VCaP (cell line): ENCODE measurements around the gene PPFIBP2.
"Not testable (repeated sequence)": the region's sequence is repeated elsewhere in the genome, so short reads cannot be mapped to it uniquely, and the experiment has no call there.

Experiments used
- H3K27ac ChIP-seq: fragments of 450-650 bp; 2 replicates; pipeline ENCODE4 v1.5.1; 2017
- TF ChIP-seq, protein P1 (sequence below): fragments of 450-650 bp; conservative IDR thresholded peaks from 2 replicates; pipeline ENCODE4 v1.5.1; 2017; ENCODE audit warnings: mild to moderate bottlenecking, moderate library complexity

PPFIBP2 gene

DNA sequence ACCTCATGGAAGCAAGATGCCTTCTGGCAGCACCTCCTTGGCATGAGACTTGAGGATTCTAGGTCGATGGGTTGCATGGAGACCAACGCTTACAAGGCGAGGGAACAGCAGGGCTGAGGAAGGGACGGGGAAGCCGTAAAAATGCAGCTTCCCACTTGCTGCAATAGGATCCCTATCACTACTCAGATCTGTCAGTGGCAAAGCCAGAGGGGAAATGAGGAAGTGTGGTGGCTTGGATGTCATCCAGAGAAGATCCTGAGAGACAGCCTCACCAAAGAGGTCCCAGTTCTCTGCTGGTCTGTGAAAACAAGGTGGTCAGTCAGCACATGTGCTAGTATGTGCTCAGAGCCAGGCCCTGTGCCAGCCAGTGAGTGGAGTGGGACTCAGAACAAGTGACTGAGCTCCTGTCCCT, 137.3 kb downstream of the PPFIBP2 start:
- TF ChIP-seq, protein P1, sequence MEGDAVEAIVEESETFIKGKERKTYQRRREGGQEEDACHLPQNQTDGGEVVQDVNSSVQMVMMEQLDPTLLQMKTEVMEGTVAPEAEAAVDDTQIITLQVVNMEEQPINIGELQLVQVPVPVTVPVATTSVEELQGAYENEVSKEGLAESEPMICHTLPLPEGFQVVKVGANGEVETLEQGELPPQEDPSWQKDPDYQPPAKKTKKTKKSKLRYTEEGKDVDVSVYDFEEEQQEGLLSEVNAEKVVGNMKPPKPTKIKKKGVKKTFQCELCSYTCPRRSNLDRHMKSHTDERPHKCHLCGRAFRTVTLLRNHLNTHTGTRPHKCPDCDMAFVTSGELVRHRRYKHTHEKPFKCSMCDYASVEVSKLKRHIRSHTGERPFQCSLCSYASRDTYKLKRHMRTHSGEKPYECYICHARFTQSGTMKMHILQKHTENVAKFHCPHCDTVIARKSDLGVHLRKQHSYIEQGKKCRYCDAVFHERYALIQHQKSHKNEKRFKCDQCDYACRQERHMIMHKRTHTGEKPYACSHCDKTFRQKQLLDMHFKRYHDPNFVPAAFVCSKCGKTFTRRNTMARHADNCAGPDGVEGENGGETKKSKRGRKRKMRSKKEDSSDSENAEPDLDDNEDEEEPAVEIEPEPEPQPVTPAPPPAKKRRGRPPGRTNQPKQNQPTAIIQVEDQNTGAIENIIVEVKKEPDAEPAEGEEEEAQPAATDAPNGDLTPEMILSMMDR, result no peak

DNA sequence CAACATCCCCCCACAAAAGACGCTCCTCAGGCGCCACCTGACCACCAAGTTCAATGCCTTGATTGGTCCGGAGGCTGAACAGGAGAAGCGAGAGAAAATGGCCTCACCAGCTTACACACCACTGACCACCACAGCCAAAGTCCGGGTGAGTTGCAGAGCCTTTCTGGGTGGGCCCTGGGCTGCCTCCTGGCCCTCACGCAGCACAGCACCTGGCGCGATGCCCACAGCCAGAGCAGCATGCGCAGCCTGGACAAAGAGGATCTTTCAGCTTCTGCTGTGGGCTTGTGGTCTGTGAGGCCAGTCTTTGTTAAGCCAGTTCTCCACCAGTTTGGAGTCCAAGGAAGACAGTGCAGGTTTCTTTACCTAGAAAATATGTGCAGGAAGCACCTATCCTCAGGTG, 137.9 kb downstream of the PPFIBP2 start:
- peak overlapping the region; percentile 68 for H3K27ac ChIP-seq
- TF ChIP-seq, protein P1, result no peak

More for the DNA sequence above, 137.3 kb downstream of the PPFIBP2 start:
- H3K27ac ChIP-seq, result peak overlapping the region; percentile 68

DNA sequence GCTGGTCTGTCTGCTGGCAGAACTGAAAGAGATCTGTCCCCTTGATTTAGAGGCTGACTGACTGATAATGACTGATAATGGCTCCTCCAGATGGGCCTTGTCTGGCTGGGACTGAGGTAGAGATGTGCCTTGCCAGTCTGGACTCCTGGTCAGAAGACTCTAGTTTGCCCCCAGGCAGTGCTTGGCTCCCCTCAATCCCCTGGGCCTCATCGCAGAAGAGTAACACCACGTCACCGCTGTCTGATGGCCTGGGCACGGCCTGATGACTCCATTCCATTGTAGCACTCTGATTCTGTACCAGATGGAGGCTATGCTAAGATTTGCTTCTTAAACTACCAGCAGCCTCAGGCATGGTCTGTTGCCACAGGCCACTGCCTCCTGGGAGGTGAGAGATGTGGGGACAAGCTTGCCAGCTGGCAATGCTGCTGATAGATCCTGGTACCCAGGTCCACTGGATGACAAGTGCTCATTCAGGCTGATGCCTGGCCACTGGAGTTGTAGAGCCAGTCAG, 140.5 kb downstream of the PPFIBP2 start:
- H3K27ac ChIP-seq, result peak overlapping the region; percentile 68
- TF ChIP-seq, protein P1, result no peak

DNA sequence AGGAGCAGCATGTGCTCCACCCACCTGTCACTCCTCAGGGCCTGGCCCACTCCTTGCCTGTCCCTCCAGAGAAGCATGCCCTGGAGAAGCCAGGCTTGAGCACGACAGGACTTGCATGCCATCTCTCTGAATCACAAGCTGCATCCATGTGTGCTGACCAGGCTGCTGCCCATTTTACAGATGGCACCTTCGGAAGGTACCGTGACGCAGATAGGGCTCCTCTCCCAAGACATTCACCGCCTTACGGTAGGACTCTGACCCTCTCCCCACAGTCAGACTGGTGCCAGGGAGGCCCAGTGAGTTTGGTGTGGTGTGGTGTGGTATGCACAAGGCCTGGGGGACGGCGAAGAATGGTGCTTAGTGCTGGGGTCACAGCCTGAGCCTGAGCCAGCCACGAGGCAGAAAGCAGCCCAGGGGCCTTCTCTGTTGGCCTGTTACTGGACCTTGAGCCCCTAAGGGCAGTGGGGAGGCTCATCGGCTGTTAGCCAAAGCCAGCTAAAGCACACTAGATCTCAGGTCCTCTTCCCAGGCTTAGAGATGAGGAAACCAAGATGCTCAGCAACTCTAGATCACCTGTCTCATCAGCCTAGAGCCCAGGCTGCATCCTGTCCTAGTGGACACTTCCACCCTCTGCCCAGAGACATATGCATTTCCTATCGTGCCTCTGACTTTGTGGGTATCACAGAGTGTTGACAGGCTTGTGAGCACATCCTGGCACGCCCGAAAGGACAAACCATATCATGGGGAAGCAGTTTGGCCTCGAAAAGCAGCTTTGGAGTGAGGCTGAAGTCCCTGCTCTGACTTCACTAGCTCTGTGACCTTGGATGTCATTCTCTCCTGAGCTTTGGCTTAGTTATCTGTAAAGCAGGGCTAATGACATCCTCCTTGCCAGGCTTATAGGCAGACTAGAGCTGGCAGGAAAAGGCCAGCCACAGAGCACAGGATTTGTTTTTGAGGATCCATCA, 141.7 kb downstream of the PPFIBP2 start:
- TF ChIP-seq, protein P1, result no peak
- H3K27ac ChIP-seq, result peak overlapping the region; percentile 68

DNA sequence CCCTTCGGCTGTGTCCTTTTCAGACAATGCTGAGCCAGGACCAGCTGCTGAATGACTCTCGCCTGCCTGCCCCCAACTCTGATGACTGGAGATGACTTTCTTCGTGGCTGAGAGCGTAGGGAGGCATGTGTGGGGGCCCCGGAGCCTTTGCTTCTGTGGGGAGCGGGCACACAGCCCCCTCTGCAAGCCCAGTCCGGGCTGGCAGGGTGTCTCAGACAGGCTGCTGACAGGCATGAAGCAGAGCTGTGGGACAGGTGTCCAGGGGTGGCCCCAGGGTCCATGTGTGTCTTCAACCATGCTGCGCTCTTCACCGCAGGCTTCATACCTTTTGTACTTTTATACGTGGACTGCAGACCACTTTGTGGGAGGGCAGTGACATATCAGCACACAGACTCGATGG, 142.9 kb downstream of the PPFIBP2 start:
- peak overlapping the region; percentile 68 for H3K27ac ChIP-seq
- TF ChIP-seq, protein P1, result no peak

DNA sequence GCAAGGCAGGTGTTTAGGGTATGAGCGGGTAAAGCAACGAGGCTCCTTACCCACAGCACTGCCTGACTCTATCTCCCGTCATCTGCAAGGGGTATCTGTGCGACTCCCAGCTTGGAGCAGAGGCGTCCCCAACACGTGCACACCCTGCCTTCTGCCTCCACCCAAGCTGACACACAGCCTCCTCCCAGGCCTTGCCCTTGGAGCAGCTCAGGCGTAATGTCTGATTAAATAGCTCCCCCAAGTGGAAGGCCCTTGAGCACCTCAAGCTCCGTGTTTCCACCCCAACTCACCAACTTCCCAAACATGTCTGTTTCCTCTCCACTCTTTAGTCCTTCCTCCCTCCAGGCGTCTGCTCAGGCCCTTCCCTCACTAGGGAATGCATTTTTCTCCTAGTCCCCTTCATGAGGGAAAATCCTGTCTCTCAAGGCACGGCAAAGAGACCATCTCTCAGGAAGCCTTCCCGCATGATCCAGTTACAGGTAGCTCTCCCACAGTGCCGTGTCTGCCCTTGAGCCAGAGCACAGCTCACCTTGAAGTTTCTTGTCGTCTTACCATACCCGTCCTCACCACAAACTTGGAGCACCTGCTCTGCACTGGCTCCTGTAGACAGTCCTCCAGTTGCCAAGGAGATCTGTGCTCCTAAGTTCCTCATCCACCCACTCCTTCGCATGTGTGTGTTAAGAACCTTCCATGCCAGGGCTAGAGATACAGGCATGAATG, 143.7 kb downstream of the PPFIBP2 start:
- TF ChIP-seq, protein P1, result peak; percentile 61
- peak overlapping the region; percentile 68; the same call in 1 of the 2 replicates for H3K27ac ChIP-seq

DNA sequence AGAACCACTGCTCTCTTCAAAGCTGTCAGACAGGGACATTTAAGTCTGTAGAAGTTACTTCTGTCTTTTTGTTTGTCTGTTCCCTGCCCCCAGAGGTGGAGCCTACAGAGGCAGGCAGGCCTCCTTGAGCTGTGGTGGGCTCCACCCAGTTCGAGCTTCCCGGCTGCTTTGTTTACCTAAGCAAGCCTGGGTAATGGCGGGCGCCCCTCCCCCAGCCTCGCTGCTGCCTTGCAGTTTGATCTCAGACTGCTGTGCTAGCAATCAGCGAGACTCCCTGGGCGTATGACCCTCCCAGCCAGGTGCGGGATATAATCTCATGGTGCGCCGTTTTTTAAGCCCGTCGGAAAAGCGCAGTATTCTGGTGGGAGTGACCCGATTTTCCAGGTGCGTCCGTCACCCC, 149.7 kb downstream of the PPFIBP2 start:
- not testable (repeated sequence) for H3K27ac ChIP-seq
